Limb (tissue), 2 donors: ENCODE results near the gene KIF15.

ENCODE experiments used
- DNase-seq, 2 donors: peaks; one replicate each; pipeline ENCODE4 v3.0.0-alpha.2; 2016; ENCODE audit errors: extremely low spot score in 2 of 2

Gene KIF15

DNA sequence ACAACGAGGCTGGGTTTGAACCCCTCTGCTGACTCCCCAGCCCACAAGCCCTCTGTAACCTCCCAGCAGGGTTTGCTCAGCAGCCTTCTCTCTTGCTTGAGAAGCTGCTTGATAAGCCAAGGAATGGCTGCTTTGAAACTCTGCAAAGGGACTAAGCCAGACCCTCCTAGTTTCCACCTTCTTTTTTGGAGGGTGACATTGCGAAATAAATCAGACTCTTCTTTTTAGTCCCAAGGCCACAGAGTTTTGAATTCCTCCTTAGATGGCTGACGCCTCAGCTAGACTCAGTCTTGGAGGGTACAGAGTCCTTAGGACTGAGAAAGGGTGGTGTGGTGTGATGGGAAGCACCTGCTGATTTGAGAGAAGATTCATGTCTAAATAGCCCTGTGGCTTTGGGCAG is 114.0 kb downstream of the KIF15 start:
- no peak for DNase-seq

- DNase-seq: no peak
Observed at GRCh38 chr3:44877333-44877732, 115.7 kb downstream of the KIF15 start.

- DNase-seq: no peak
Observed at GRCh38 chr3:44880284-44880683, 118.7 kb downstream of the KIF15 start.

GRCh38 chr3:44883213-44883955 is 121.8 kb downstream of the KIF15 start:
- no peak for DNase-seq

DNA sequence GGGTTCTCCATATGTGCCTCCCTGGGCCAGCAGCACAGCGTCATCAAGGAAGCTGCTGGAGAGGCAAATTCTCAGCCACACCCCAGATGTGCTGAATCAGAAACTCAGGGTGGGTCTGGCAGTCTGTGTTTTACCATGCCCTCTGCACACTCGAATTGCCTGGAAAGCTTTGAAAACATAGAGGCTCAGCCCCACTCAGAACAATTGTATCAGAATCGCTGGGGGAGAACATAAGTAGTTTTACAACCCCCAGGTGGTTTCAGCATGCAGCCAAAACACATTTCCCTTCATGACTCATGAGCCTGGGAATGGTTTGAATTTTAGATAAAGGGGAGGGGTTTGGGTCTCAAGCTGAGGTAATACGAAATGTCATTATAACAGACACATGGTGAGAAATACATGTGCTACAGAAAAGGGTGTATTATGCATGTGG is 122.4 kb downstream of the KIF15 start:
- peak; percentile 44 to 61 for DNase-seq

DNA sequence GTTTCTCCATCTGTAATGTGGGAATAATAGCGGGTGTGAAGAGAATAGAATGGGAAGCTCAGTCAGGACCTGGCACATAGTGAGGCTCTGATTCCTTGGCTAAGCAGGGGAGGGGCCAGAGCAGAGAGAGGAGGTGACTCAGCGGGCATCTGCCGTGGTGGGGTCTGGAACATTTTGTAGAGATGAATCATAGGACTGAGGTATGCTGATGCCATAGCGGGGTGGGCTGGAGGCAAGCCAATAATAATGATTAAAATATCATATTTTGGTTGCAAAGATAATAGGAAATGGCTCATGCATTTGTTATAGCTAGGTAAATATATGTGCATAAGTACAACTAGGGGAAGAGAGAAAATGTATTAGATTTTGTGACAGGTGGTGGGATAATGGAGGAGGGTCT is 124.0 kb downstream of the KIF15 start:
- no peak for DNase-seq

- DNase-seq: no peak
Observed at GRCh38 chr3:44886561-44886960, 125.0 kb downstream of the KIF15 start.

- no peak for DNase-seq
Observed at GRCh38 chr3:44887101-44887500, 125.5 kb downstream of the KIF15 start.

GRCh38 chr3:44890258-44890657 is 128.7 kb downstream of the KIF15 start:
- DNase-seq: no peak

- no peak for DNase-seq
Observed at GRCh38 chr3:44890852-44891251, 129.3 kb downstream of the KIF15 start.

DNA sequence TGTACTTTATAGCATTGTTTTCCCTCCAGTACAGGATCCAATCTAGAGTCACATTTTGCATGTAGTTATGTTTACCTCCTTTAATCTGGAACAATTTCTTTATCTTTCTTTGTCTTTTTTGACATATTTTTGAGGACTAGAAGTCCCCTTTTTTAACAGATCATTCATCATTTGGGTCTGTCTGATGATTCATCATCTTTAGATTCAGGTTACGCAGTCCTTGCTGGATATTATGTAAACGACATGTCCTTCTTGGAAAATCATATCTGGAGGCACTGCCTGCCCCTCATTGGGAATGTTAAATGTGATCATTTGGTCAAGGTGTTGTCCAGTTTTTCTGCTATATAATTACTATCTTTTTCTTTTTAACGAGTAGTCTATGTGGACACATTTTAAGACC is 131.1 kb downstream of the KIF15 start:
- no peak for DNase-seq

DNA sequence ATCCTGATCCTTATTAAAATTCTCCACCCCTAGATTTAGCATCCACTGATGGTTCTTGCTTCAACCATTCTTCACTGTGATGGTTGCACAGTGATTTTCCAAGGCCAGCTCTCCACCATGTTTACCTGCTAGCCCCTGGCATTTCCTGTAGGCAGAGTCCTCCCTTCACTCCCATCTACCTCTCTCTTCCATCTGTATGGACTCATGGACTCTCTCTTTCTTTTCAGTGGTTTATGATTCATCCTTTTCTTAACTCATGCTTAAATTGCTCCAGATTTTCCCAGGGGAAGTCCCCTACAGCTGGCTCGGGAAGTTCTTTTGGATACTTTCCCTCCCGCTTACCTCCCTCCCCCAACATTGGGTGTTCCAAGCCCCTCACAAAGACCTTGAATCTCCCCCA is 131.5 kb downstream of the KIF15 start:
- no peak for DNase-seq

DNA sequence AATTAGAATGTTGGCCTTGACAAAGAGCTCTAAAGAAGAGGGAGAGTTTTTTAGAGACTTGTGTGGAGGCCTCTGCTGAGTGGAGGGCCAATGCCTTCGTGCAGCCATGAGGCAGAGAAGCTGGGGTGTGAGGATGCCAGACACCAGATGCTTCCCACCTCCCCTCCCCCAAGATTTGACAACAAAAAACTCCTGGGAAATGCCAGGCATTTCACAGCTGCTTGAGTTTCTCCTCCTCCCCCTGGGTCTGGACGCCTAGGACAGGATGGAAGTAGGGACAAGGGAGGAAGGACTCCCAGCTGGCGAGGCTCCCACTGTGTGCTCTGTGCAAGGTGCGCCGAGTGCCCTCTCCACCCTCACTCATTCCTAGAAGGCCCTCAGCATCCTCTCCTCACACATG is 132.9 kb downstream of the KIF15 start:
- DNase-seq: no peak

DNA sequence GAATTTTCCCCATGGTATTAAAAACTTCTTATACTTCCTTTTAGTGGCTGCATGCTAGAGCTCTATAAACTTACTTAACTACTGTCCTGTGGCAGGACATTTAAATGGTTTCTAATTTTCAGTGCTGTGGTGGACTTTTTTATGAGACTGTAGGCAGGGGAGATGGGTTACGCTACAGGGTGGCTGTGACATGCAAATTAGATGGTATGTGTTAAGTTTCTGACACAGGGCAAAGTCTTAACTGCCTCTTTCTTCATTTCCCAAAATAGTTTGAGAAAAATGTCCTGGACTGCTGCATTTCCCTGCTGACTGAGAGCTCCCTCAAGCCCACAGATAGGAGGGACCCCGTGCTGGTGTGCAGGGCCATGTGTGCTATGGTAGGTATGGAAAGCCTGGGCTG is 134.8 kb downstream of the KIF15 start:
- DNase-seq: no peak

- no peak for DNase-seq
Observed at GRCh38 chr3:44899683-44900367, 138.2 kb downstream of the KIF15 start.

- DNase-seq: no peak
Observed at GRCh38 chr3:44902628-44903027, 141.0 kb downstream of the KIF15 start.
